Gastrocnemius medialis (tissue), 4 donors: ENCODE data around the gene NUP85.

Experiments
- CTCF ChIP-seq, 5 experiments: fragments of 450-650 bp in 3 of 5; fragments of 200-600 bp in 2 of 5; sonication (generic) in 2 of 5; IDR thresholded peaks in 4 of 5; conservative IDR thresholded peaks in 1 of 5; 1 replicate in 4 of 5; 2 replicates in 1 of 5; pipeline ENCODE4 v1.5.1; 2016 to 2019; ENCODE audit warnings: antibody characterized with exemption in 5 of 5, mild to moderate bottlenecking in 3 of 5, moderate library complexity in 3 of 5
- POLR2A ChIP-seq, 2 donors: fragments of 450-650 bp; IDR thresholded peaks; one replicate each; pipeline ENCODE4 v1.6.1; 2017; ENCODE audit warnings: antibody characterized with exemption in 2 of 2, mild to moderate bottlenecking in 2 of 2, moderate library complexity in 2 of 2

DNA sequence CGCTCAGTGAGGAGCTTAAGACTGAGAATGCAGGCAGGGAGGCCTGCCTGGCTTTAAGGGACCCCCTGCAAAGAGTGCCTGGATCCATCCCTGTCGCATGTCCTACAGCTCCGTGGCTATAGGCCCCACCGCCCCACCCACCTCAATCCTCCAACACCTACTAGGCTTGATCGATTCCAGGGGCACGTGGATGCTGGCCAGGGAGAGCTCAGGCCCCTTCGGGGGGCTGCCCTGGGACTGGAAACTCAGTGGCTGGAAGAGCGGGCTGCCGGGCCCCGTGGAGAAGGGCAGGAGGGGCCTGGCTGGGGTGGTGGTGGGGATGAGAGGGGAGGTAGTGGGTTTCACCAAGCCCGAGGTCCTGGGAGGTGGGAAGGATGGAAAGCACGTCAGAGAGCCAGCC lies 33.7 kb downstream of the NUP85 start:
- no peak for TF ChIP-seq CTCF (IDR thresholded peaks at IDR 0.05 in 4 of 5, conservative IDR thresholded peaks at IDR 0.05 in 1 of 5)
- no peak for TF ChIP-seq POLR2A (IDR thresholded peaks at IDR 0.05)
